A549 (cell line): ENCODE data around the gene ADH4. TPM values are rescaled to one million over a fixed set of nuclear protein-coding genes. Genes with fewer than 3 reads are reported as not detected.
A peak's percentile ranks its signal among the peaks of the same experiment; 100 is the strongest.

Experiments
- ATAC-seq, 2 experiments: fragments of 200-7000 bp in 1 of 2; fragments of >200 bp in 1 of 2; cut with Nextera tagmentation in 1 of 2; cut with Tn5 transposase in 1 of 2; 3 replicates each; pipeline versions ENCODE4 v1.8.0 to v1.9.1; 2018 to 2020; ENCODE audit warnings: mild to moderate bottlenecking in 1 of 2, moderate library complexity in 1 of 2
- CTCF ChIA-PET: fragments of 300-600 bp; sonication (Branson Sonifier 250); formaldehyde crosslinking; extraction: SDS; loops from one replicate; lab custom pipeline; 2021; ENCODE audit warnings: antibody characterized with exemption, inconsistent platforms; lab: Yijun Ruan, JAX
- POLR2A ChIA-PET: fragments of 350-600 bp; formaldehyde crosslinking; extraction: SDS; loops from one replicate; lab custom pipeline; 2021; ENCODE audit warnings: antibody characterized with exemption, inconsistent platforms; lab: Yijun Ruan, JAX
- DNase-seq, 2 experiments: peaks; one replicate each; pipeline versions ENCODE4 v3.0.0 to v3.0.0-alpha.2; 2011 to 2016; ENCODE audit warnings: low read depth in 1 of 2, low spot score in 1 of 2
- FAIRE-seq: peaks from 2 replicates; lab custom pipeline; 2011; peaks lifted over from hg19 to GRCh38; lab: Jason Lieb, UNC
- H3K27ac ChIP-seq, 2 experiments: fragments of >200 bp; sonication (Bioruptor Twin); formaldehyde crosslinking; 3 replicates each; pipeline ENCODE4 v1.5.1; 2016 to 2017
- H3K4me1 ChIP-seq: fragments of >200 bp; sonication (Bioruptor Twin); formaldehyde crosslinking; 3 replicates; pipeline ENCODE4 v1.6.1; 2016
- H3K4me2 ChIP-seq: fragments of >200 bp; sonication (Bioruptor Twin); formaldehyde crosslinking; 3 replicates; pipeline ENCODE4 v1.6.1; 2016
- H3K4me3 ChIP-seq: fragments of >200 bp; sonication (Bioruptor Twin); formaldehyde crosslinking; 3 replicates; pipeline ENCODE4 v1.5.1; 2016
- H3K9me3 ChIP-seq: fragments of >200 bp; sonication (Bioruptor Twin); formaldehyde crosslinking; 3 replicates; pipeline ENCODE4 v1.6.1; 2016
- ATOH8 ChIP-seq: fragments of 250-450 bp; sonication (Bioruptor Pico); IDR thresholded peaks from 2 replicates; pipeline ENCODE4 v1.5.0; 2020; ENCODE audit warnings: low read depth, mild to moderate bottlenecking, moderate library complexity
- BCL3 ChIP-seq: fragments of >200 bp; sonication (Bioruptor Twin); formaldehyde crosslinking; IDR thresholded peaks from 3 replicates; pipeline ENCODE4 v1.6.1; 2016
- BHLHE40 ChIP-seq: IDR thresholded peaks from 2 replicates; pipeline ENCODE4 v1.6.1; 2012; ENCODE audit warnings: low read depth, low read length, inconsistent platforms
- CBX2 ChIP-seq: fragments of 200-600 bp; sonication (generic); IDR thresholded peaks from 2 replicates; pipeline ENCODE4 v1.6.1; 2016; ENCODE audit warnings: low read depth, mild to moderate bottlenecking, borderline replicate concordance
- CBX8 ChIP-seq: fragments of 200-600 bp; sonication (generic); IDR thresholded peaks from 2 replicates; pipeline ENCODE4 v1.6.1; 2016
- CEBPB ChIP-seq, 2 experiments: fragments of >200 bp in 1 of 2; sonication (Bioruptor Twin) in 1 of 2; formaldehyde crosslinking in 1 of 2; IDR thresholded peaks; 2 replicates each; pipeline ENCODE4 v1.6.1; 2012 to 2016
- CTCF ChIP-seq: fragments of >200 bp; sonication (Bioruptor Twin); formaldehyde crosslinking; IDR thresholded peaks from 3 replicates; pipeline ENCODE4 v1.5.1; 2016
- EHMT2 ChIP-seq: fragments of 200-600 bp; sonication (generic); IDR thresholded peaks from 2 replicates; pipeline ENCODE4 v1.6.1; 2016; ENCODE audit warnings: antibody characterized with exemption, low read depth, mild to moderate bottlenecking, moderate library complexity
- FOSB ChIP-seq: fragments of 250-450 bp; sonication (Bioruptor Pico); IDR thresholded peaks from 2 replicates; pipeline ENCODE4 v1.5.0; 2020; ENCODE audit warnings: mild to moderate bottlenecking, moderate library complexity
- FOSL2 ChIP-seq, 2 experiments: fragments of 450-650 bp in 1 of 2; fragments of >200 bp in 1 of 2; sonication (Bioruptor Twin) in 1 of 2; formaldehyde crosslinking; IDR thresholded peaks; 2 replicates each; pipeline versions ENCODE4 v1.5.0 to v1.6.1; 2016 to 2020; ENCODE audit warnings: mild to moderate bottlenecking in 1 of 2, moderate library complexity in 1 of 2
- FOXS1 ChIP-seq: fragments of 250-450 bp; sonication (Bioruptor Pico); IDR thresholded peaks from 2 replicates; pipeline ENCODE4 v1.5.0; 2020; ENCODE audit warnings: mild to moderate bottlenecking, moderate library complexity
- HOXB5 ChIP-seq: fragments of 250-450 bp; sonication (Bioruptor Pico); IDR thresholded peaks from 2 replicates; pipeline ENCODE4 v1.5.0; 2020; ENCODE audit warnings: mild to moderate bottlenecking, moderate library complexity
- JUN ChIP-seq, 2 experiments: fragments of >200 bp; sonication (Bioruptor Twin); formaldehyde crosslinking; IDR thresholded peaks; 2 replicates in 1 of 2; 3 replicates in 1 of 2; pipeline ENCODE4 v1.6.1; 2016 to 2017
- KDM5A ChIP-seq: fragments of 200-600 bp; sonication (generic); IDR thresholded peaks from 2 replicates; pipeline ENCODE4 v1.6.1; 2016; ENCODE audit warnings: antibody characterized with exemption, mild to moderate bottlenecking
- MAX ChIP-seq: IDR thresholded peaks from 2 replicates; pipeline ENCODE4 v1.6.1; 2012
- MYC ChIP-seq: IDR thresholded peaks from 2 replicates; pipeline ENCODE4 v1.6.1; 2012; ENCODE audit warnings: mild to moderate bottlenecking, inconsistent platforms, low read length, improper control_type of control experiment, borderline replicate concordance
- NPAS2 ChIP-seq: fragments of 250-450 bp; sonication (Bioruptor Pico); IDR thresholded peaks from 2 replicates; pipeline ENCODE4 v1.8.0; 2022; ENCODE audit warnings: mild to moderate bottlenecking, moderate library complexity, borderline replicate concordance
- PHF8 ChIP-seq: fragments of 200-600 bp; sonication (generic); IDR thresholded peaks from 2 replicates; pipeline ENCODE4 v1.6.1; 2016; ENCODE audit warnings: low read depth, mild to moderate bottlenecking, antibody characterized with exemption, moderate library complexity, borderline replicate concordance
- POLR2A ChIP-seq: IDR thresholded peaks from 2 replicates; pipeline ENCODE4 v1.6.1; 2012; ENCODE audit warnings: mild to moderate bottlenecking, low read length
- RAD21 ChIP-seq, 2 experiments: fragments of >200 bp in 1 of 2; sonication (Bioruptor Twin) in 1 of 2; formaldehyde crosslinking in 1 of 2; IDR thresholded peaks in 1 of 2; conservative IDR thresholded peaks in 1 of 2; 2 replicates in 1 of 2; 3 replicates in 1 of 2; pipeline ENCODE4 v1.6.1; 2012 to 2018; ENCODE audit warnings: inconsistent platforms in 1 of 2
- RARB ChIP-seq: fragments of 250-450 bp; sonication (Bioruptor Pico); IDR thresholded peaks from 2 replicates; pipeline ENCODE4 v1.8.0; 2021; ENCODE audit warnings: mild to moderate bottlenecking, moderate library complexity
- SMC3 ChIP-seq: fragments of >200 bp; sonication (Bioruptor Twin); formaldehyde crosslinking; IDR thresholded peaks from 3 replicates; pipeline ENCODE4 v1.6.1; 2018; ENCODE audit warnings: inconsistent platforms
- TFCP2L1 ChIP-seq: fragments of 250-450 bp; sonication (Bioruptor Pico); IDR thresholded peaks from 2 replicates; pipeline ENCODE4 v1.5.0; 2021; ENCODE audit warnings: mild to moderate bottlenecking
- ZNF302 ChIP-seq: fragments of 250-450 bp; sonication (Bioruptor Pico); IDR thresholded peaks from 2 replicates; pipeline ENCODE4 v1.9.0; 2021; ENCODE audit warnings: inconsistent platforms, mild to moderate bottlenecking, moderate library complexity
- ZSCAN20 ChIP-seq: fragments of 250-450 bp; sonication (Bioruptor Pico); IDR thresholded peaks from 2 replicates; pipeline ENCODE4 v1.8.0; 2022; ENCODE audit warnings: mild to moderate bottlenecking, moderate library complexity
- WGBS: methylation state at CpG from one replicate; pipeline ENCODE4 v1.1.6; 2017; ENCODE audit errors: missing lambda C conversion rate; 5-methylcytosine and 5-hydroxymethylcytosine counted together
- polyA plus RNA-seq, 4 experiments: library from polyadenylated mRNA; depleted of rRNA in 3 of 4; stranded (reverse); fragments of >200 nt; fragmentation: RNase III in 1 of 4; extraction: RNeasy Plus Mini Kit Qiagen cat#74134 plus additional on column Dnase treatment in 1 of 4; gene quantifications; 2 replicates in 3 of 4; 3 replicates in 1 of 4; pipeline ENCODE4 v1.2.3, GENCODE V29; 2011 to 2017

The ADH4 gene
- polyA plus RNA-seq, 2 of the 4 experiments (the other 2 are of a cell fraction): 0.16 TPM; not detected in 1

- Histone ChIP-seq H3K4me2 (peak within 1 kb of the TSS; percentile 87), H3K4me1 (peaks cover 16% of the 10 kb centered on the region), H3K27ac (peak within 1 kb of the TSS; percentile 93 to 99), H3K9me3 (no peaks in the 10 kb centered on the region), H3K4me3 (peak within 1 kb of the TSS; percentile 95)
- DNase-seq (peak; percentile 74 to 81), FAIRE-seq (no peak), ATAC-seq (peak; percentile 96)
- ChIA-PET CTCF (interaction anchor here (0.7 to 1.1 kb wide), 3 partner anchors 93 to 317 kb away, joined by 3 to 6 read pairs (median 4); partner anchors contain the start of gene METAP1), POLR2A (interaction anchor here (0.6 to 2.8 kb wide), 13 partner anchors 9 to 945 kb away, joined by 3 to 35 read pairs (median 4); partner anchors contain the start of genes EIF4E, METAP1, RAP1GDS1 and STPG2)
- WGBS: 2% methylated on average over 10 of the region's 53 CpGs
- TF ChIP-seq CBX8 (no peak), BCL3 (peak; percentile 65), PHF8 (peak; percentile 55; the same call in 1 of the 2 replicates), POLR2A (peak; percentile 91), CEBPB (IDR thresholded peaks at IDR 0.05) (no peak), CBX2 (no peak), MYC (no peak), RARB (CRISPR knock-in tag) (no peak), JUN (IDR thresholded peaks at IDR 0.05) (peak in 1 of 2 experiments; percentile 81; a peak in 3 of 5 replicates), EHMT2 (no peak), CTCF (no peak), TFCP2L1 (no peak), KDM5A (0 out of 2 replicates have a peak, but pooled peaks have one; percentile 19), HOXB5 (CRISPR knock-in tag) (no peak), RAD21 (conservative IDR thresholded peaks at IDR 0.05 in 1 of 2, IDR thresholded peaks at IDR 0.05 in 1 of 2) (no peak), MAX (peak; percentile 79), SMC3 (no peak), ZSCAN20 (CRISPR knock-in tag) (no peak), FOSL2 (IDR thresholded peaks at IDR 0.05) (no peak), FOSL2 (CRISPR knock-in tag; IDR thresholded peaks at IDR 0.05) (no peak), ZNF302 (CRISPR knock-in tag) (no peak), NPAS2 (CRISPR knock-in tag) (no peak), FOSB (CRISPR knock-in tag) (no peak)
Measured at GRCh38 chr4:99088481-99089365, 55.4 kb downstream of the ADH4 start, which contains the start of gene ADH5. Gene ADH5 (minus strand): TSS chr4:99088788. CDS start chr4:99088700, 88 bp downstream.

- FAIRE-seq (no peak), ATAC-seq (peak; percentile 65 to 72), DNase-seq (peak; percentile 32 to 52)
- 4% methylated on average over 13 of the region's 15 CpGs for WGBS
- Histone ChIP-seq H3K4me2 (peak overlapping the region; percentile 77), H3K4me1 (peaks cover 16% of the 10 kb centered on the region), H3K9me3 (no peaks in the 10 kb centered on the region), H3K4me3 (peak overlapping the region; percentile 95), H3K27ac (peak overlapping the region; percentile 93 to 99)
- CTCF ChIA-PET: interaction anchor here (0.7 kb wide), 1 partner anchor 93 kb away, joined by 3 read pairs; the partner anchor contains the start of gene METAP1
- TF ChIP-seq FOXS1 (no peak), ATOH8 (CRISPR knock-in tag) (no peak), BHLHE40 (0 out of 2 replicates have a peak, but pooled peaks have one; percentile 18)
- POLR2A ChIA-PET: interaction anchor here (0.6 to 2.8 kb wide), 11 partner anchors 8 to 945 kb away, joined by 3 to 35 read pairs (median 5); partner anchors contain the start of genes EIF4E, METAP1, RAP1GDS1 and STPG2
Measured at GRCh38 chr4:99088023-99088449, 56.1 kb downstream of the ADH4 start.
